Adrenal gland (tissue), 12 donors: ENCODE data around the gene ZNF488. TPM values are rescaled to one million over a fixed set of nuclear protein-coding genes. Genes with fewer than 3 reads are reported as not detected.

Source experiments
- DNase-seq, 7 donors: peaks; one replicate each; pipeline ENCODE4 v3.0.0-alpha.2; 2019 to 2020
- H3K27ac ChIP-seq, 5 donors: fragments of 200-600 bp; sonication (generic) in 4 of 5; 1 replicate in 3 of 5; 2 replicates in 2 of 5; pipeline versions ENCODE4 v1.5.1 to v1.8.0; 2016 to 2020; ENCODE audit warnings: mild to moderate bottlenecking in 1 of 5
- H3K27me3 ChIP-seq: fragments of 200-600 bp; 2 replicates; pipeline ENCODE4 v1.8.0; 2021
- H3K36me3 ChIP-seq, 2 donors: fragments of 200-600 bp; replicated peaks in 1 of 2; 1 replicate in 1 of 2; 2 replicates in 1 of 2; pipeline versions ENCODE4 v1.5.1 to v1.8.0; 2018 to 2022
- H3K4me1 ChIP-seq, 2 donors: fragments of 200-600 bp; replicated peaks in 1 of 2; 1 replicate in 1 of 2; 2 replicates in 1 of 2; pipeline versions ENCODE4 v1.5.1 to v1.8.0; 2018 to 2021
- H3K4me3 ChIP-seq, 4 donors: fragments of 200-600 bp; sonication (generic) in 3 of 4; one replicate each; pipeline ENCODE4 v1.5.1; 2016 to 2018
- H3K9me3 ChIP-seq, 3 donors: fragments of 200-600 bp; sonication (generic) in 1 of 3; replicated peaks in 1 of 3; 1 replicate in 2 of 3; 2 replicates in 1 of 3; pipeline versions ENCODE4 v1.5.1 to v1.8.0; 2016 to 2021
- POLR2A ChIP-seq, 2 donors: fragments of 450-650 bp; IDR thresholded peaks; one replicate each; pipeline ENCODE4 v1.6.1; 2017; ENCODE audit warnings: antibody characterized with exemption in 2 of 2, mild to moderate bottlenecking in 2 of 2, moderate library complexity in 1 of 2
- WGBS, 4 donors: extraction: QIAGEN DNeasy Blood & Tissue Kit in 2 of 4; methylation state at CpG; one replicate each; pipeline versions ENCODE4 v1.1.5 to v1.1.7; 2013 to 2017; 5-methylcytosine and 5-hydroxymethylcytosine counted together
- intact Hi-C, 2 donors: fragments of 100-400 bp; cut with DNase I; formaldehyde crosslinking; loops; one replicate each; pipeline versions ENCODE4 v1.14.1 to v1.15.0; 2022 to 2023
- polyA plus RNA-seq, 3 donors: library from polyadenylated mRNA; stranded (reverse); fragments of 200-250 nt in 2 of 3; fragments of 350-450 nt in 1 of 3; fragmentation: Illumina TruSeq in 1 of 3; extraction: RNeasy Lipid Tissue Mini Kit (QIAGEN cat#74804) in 1 of 3; gene quantifications; one replicate each; pipeline ENCODE4 v1.2.3, GENCODE V29; 2013 to 2014
- total RNA-seq, 9 donors: library from RNA; depleted of rRNA in 4 of 9; stranded (reverse); fragments of >200 nt in 4 of 9; fragments of 120-200 nt in 1 of 9; fragmentation: NEBNext Ultra II Directional in 1 of 9; extraction: Animal tissue kit (Norgen Biotek cat#: 25700) in 1 of 9; gene quantifications; one replicate each; pipeline versions ENCODE4 v1.1.0 to v1.2.4, GENCODE V29; 2013 to 2023
- TF ChIP-seq, protein P1 (sequence below), 6 experiments: fragments of 450-650 bp in 4 of 6; fragments of 200-600 bp in 2 of 6; sonication (generic) in 1 of 6; IDR thresholded peaks; 1 replicate in 5 of 6; 2 replicates in 1 of 6; pipeline versions ENCODE4 v1.5.1 to v1.8.0; 2016 to 2021; ENCODE audit warnings: antibody characterized with exemption in 6 of 6, mild to moderate bottlenecking in 2 of 6, moderate library complexity in 1 of 6
- donor health status: healthy with polysubstance abuse.
- donor health status: Bipolar disorder and iron deficiency.
- donor health status: DM: yes; HTN: yes; CAD: no.
- donor health status: DM: no; HTN: no; CAD: no.
- donor health status: DM: no; HTN: no; CAD: no.
- donor health status: DM: yes; HTN: yes; CAD: no.

ZNF488 gene
- total and polyA plus RNA-seq, 12 donors = 0.03 to 0.20 (median 0.11) TPM; not detected in 3

DNA sequence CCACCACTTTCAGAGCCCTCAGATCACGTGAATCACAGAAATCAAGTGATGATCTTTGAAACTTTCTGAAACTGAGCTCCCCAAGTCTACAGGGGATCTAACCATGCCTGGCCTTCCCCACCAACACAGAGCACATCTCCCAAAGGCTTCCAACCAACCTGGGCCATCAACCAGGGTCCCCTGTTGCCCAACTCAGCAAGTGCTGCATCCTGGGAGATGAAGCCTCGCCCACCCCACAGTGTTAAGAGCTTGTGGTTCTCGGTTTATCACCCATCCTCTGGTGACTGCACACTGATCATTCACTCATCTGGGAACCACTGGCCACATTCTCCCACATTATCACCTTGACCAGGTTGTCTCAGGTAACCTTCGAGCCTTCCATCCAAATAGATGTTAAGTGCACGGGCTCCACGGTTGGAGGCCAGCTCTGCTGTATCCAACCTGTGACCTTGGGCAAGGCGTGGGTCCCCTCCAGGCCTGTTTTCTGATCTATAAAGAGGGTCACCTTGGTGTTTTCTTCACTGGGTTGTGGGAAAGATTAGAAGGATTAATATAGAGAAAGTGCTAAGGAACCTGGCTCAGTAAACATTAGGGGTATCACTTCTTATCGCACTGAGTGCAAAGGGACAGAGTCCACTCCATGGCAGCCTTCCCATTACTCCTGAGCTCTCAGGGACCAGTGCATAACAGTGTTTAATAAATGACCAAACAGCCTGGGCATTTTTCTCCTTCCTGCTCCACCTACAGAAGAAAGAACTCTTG, 3.6 kb downstream of the ZNF488 start:
- Histone ChIP-seq H3K27ac (no peak overlapping the region), H3K27me3 (peaks cover 5% of the 10 kb centered on the region), H3K4me1 (peaks cover 0 to 10% of the 10 kb centered on the region in 2 donors), H3K36me3 (no peaks in the 10 kb centered on the region), H3K4me3 (no peak overlapping the region), H3K9me3 (no peaks in the 10 kb centered on the region)
- DNase-seq = peak in 1 of 7 donors; percentile 23
- TF ChIP-seq, protein P1, sequence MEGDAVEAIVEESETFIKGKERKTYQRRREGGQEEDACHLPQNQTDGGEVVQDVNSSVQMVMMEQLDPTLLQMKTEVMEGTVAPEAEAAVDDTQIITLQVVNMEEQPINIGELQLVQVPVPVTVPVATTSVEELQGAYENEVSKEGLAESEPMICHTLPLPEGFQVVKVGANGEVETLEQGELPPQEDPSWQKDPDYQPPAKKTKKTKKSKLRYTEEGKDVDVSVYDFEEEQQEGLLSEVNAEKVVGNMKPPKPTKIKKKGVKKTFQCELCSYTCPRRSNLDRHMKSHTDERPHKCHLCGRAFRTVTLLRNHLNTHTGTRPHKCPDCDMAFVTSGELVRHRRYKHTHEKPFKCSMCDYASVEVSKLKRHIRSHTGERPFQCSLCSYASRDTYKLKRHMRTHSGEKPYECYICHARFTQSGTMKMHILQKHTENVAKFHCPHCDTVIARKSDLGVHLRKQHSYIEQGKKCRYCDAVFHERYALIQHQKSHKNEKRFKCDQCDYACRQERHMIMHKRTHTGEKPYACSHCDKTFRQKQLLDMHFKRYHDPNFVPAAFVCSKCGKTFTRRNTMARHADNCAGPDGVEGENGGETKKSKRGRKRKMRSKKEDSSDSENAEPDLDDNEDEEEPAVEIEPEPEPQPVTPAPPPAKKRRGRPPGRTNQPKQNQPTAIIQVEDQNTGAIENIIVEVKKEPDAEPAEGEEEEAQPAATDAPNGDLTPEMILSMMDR (IDR thresholded peaks at IDR 0.05) = no peak
- TF ChIP-seq POLR2A (IDR thresholded peaks at IDR 0.05) = no peak
- intact Hi-C loops = loop anchor here (5.0 kb wide), 2 partner anchors 1093 to 1098 kb away; partner anchors contain the start of gene ANTXRL (in 1 of the 2)
- WGBS, 4 donors = 70 to 81% (median 77%) methylated on average over 8 of the region's 8 CpGs

DNA sequence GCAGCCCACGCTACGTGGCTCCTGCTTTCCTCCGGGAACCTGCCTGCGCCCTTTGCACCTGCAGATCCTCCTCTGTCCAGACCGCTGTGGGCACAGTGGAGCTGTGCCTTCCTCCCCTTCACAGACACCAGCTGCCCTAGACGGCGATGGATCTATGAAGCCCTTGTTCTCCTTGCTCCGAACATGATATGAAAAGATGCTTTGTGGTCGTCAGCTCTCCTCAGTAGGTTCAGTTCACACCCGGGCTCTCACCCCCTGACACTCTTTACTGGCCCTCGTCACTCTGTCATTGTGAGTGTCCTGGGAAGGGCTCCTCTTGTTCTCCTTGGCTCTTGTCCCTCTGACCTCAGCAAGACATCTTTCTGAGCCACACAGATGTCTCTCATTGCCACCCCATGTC, 4.2 kb downstream of the ZNF488 start:
- Histone ChIP-seq H3K27ac (no peak overlapping the region), H3K4me3 (no peak overlapping the region), H3K27me3 (peaks cover 5% of the 10 kb centered on the region), H3K4me1 (peaks cover 0 to 8% of the 10 kb centered on the region in 2 donors), H3K36me3 (no peaks in the 10 kb centered on the region), H3K9me3 (no peaks in the 10 kb centered on the region)
- no peak for TF ChIP-seq POLR2A (IDR thresholded peaks at IDR 0.05)
- TF ChIP-seq, protein P1 (IDR thresholded peaks at IDR 0.05) = no peak
- peak in 1 of 7 donors; percentile 5 for DNase-seq
- WGBS, 4 donors = 66 to 79% (median 69%) methylated on average over 10 to 11 of the region's 11 CpGs
- intact Hi-C loops = loop anchor here (5.0 kb wide), 2 partner anchors 1093 to 1098 kb away; partner anchors contain the start of gene ANTXRL (in 1 of the 2)

DNA sequence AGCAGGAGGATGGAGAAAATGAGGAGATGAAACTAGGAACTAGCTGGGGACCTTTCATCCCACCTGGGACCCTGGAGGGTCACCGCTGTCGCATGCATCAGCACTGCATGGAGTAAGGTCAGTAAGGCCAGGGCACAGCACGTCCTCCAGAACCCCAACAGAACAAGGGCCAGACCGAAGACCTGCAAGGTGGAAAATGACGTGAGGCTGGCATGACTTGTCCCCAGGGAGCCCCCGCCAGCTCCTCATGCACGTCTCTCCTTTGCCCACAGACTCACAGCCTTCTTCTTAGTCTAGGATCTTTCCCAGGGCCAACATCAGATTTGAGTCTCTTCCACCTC, 4.7 kb downstream of the ZNF488 start:
- WGBS, 4 donors = 64 to 84% (median 78%) methylated on average over 7 of the region's 7 CpGs
- peak in 1 of 7 donors; percentile 30 for DNase-seq
- no peak overlapping the region for H3K27ac ChIP-seq
- H3K4me1 ChIP-seq = peaks cover 0 to 5% of the 10 kb centered on the region in 2 donors
- no peaks in the 10 kb centered on the region for H3K36me3 ChIP-seq
- TF ChIP-seq, protein P1 (IDR thresholded peaks at IDR 0.05) = no peak
- no peak for TF ChIP-seq POLR2A (IDR thresholded peaks at IDR 0.05)
- no peaks in the 10 kb centered on the region for H3K9me3 ChIP-seq
- H3K27me3 ChIP-seq = peaks cover 5% of the 10 kb centered on the region
- H3K4me3 ChIP-seq = no peak overlapping the region
- intact Hi-C loops = no loop called here

DNA sequence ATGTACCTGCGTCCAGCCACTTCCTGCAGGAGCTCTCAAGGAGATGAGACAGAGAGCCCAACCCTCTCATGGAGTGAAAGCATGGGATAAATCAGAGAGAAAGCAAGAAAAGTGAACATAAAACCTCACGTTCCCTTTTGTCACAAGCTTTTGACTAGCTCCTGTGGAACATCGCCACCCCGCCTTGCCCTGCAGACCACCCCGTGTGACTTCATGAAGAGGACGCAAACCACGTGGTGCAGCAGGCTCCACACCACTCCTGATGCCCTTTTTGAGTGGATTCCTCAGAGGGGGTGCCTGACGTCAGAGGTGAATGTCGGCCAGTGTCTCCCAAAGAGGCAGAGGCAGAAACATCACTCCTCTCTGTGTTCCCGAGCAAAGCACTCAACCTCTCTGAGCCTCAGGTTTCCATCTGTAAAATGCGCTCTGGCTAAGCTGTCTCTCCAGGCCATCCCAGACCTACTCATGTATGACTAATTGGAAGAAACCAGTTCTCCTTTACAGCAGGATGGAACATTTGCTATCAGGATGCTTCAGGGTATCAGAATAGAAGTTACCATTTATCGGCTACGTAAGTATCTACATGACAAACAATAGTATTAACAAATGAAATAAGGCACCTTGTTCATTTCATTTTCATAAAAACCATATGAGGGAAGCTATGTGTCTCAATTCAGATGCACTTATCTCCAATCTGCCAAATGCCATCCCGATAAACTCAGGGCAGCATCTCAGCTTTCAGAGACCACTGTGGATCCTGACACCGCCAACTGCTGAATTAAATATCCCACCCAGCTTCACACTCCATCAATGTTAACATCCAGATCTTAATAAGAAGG, 5.3 kb downstream of the ZNF488 start:
- WGBS, 4 donors = 81 to 84% (median 83%) methylated on average over 14 to 15 of the region's 15 CpGs
- Histone ChIP-seq H3K36me3 (no peaks in the 10 kb centered on the region), H3K27ac (no peak overlapping the region), H3K4me1 (peaks cover 0 to 2% of the 10 kb centered on the region in 2 donors), H3K9me3 (no peaks in the 10 kb centered on the region), H3K27me3 (peaks cover 5% of the 10 kb centered on the region), H3K4me3 (no peak overlapping the region)
- peak in 1 of 7 donors; percentile 33 for DNase-seq
- intact Hi-C loops = no loop called here
- TF ChIP-seq, protein P1 (IDR thresholded peaks at IDR 0.05) = no peak
- no peak for TF ChIP-seq POLR2A (IDR thresholded peaks at IDR 0.05)
